ENCODE measurements around the gene CEP41.

Gene CEP41

GRCh38 chr7:130440527-130441365 lies at the start of gene CEP41:
TSS of gene CEP41 (minus strand) at chr7:130441016. CDS start at chr7:130440966, 50 bp downstream.
- DNase-seq = peak; percentile 94

- DNase-seq = no peak
Measured at GRCh38 chr7:130490311-130490791, 49.5 kb upstream of the CEP41 start.

GRCh38 chr7:130489140-130489983 lies 48.5 kb upstream of the CEP41 start:
- DNase-seq = no peak

GRCh38 chr7:130488392-130489139 lies 47.8 kb upstream of the CEP41 start:
- DNase-seq = no peak

- DNase-seq = no peak
Measured at GRCh38 chr7:130486954-130487436, 46.2 kb upstream of the CEP41 start.

GRCh38 chr7:130486114-130486953 lies 45.5 kb upstream of the CEP41 start:
- DNase-seq = peak; percentile 86

GRCh38 chr7:130485734-130486113 lies 44.9 kb upstream of the CEP41 start:
- no peak for DNase-seq

GRCh38 chr7:130483031-130483430 lies 42.2 kb upstream of the CEP41 start:
- DNase-seq = no peak

- DNase-seq = no peak
Measured at GRCh38 chr7:130481898-130482297, 41.1 kb upstream of the CEP41 start.

GRCh38 chr7:130479716-130480400 lies 39.0 kb upstream of the CEP41 start:
- DNase-seq = no peak

- DNase-seq = no peak
Measured at GRCh38 chr7:130478991-130479390, 38.2 kb upstream of the CEP41 start.

- no peak for DNase-seq
Measured at GRCh38 chr7:130476297-130477150, 35.7 kb upstream of the CEP41 start.

- no peak for DNase-seq
Measured at GRCh38 chr7:130475776-130476175, 35.0 kb upstream of the CEP41 start.

GRCh38 chr7:130473876-130474275 lies 33.1 kb upstream of the CEP41 start:
- DNase-seq = no peak

- no peak for DNase-seq
Measured at GRCh38 chr7:130473289-130473688, 32.5 kb upstream of the CEP41 start.

GRCh38 chr7:130471974-130472373 lies 31.2 kb upstream of the CEP41 start:
- no peak for DNase-seq

- DNase-seq = no peak
Measured at GRCh38 chr7:130468612-130469011, 27.8 kb upstream of the CEP41 start.

- DNase-seq = no peak
Measured at GRCh38 chr7:130463553-130464434, 23.0 kb upstream of the CEP41 start.

- DNase-seq = no peak
Measured at GRCh38 chr7:130461272-130461671, 20.5 kb upstream of the CEP41 start.
